Measurements from ENCODE around the gene CHM. TPM values are rescaled to one million over a fixed set of nuclear protein-coding genes. Genes with fewer than 3 reads are reported as not detected.

The CHM gene
- total and polyA plus RNA-seq, 2 donors from 2014 or later: 11.8 to 30.0 TPM

DNA sequence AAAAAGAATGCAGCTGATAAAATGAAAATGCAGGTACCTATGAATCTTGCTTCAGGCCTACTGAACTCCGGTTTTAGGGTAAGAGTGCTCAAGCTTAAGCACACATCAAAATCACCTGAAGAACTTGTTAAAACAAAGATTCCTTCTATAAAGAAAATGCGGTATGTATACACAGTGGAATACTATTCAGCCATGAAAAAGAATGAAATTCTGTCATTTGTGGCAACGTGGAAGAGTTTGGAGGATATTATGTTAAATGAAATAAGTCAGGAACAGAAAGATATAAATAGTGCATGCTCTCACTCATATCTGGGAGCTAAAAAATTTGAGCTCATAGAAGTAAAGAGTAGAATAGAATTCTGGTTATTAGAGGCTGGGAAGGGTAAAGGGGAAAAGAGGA is 14.0 kb upstream of the CHM start:
- FAIRE-seq: no peak
- no peaks in the 10 kb centered on the region for H3K27me3 ChIP-seq (ENCODE audit: control insufficient read depth, insufficient read depth, low read length)
- H3K9ac ChIP-seq (ENCODE audit: low read length in 3 of 3): no peak overlapping the region
- TF ChIP-seq CTCF (IDR thresholded peaks at IDR 0.05; ENCODE audit: borderline replicate concordance, extremely low read depth, insufficient read depth): no peak
- intact Hi-C loops (cut with DNase I): no loop called here
- no peak for DNase-seq
- no peaks in the 10 kb centered on the region for H3K9me3 ChIP-seq (ENCODE audit: control insufficient read depth in 2 of 3, insufficient read depth in 1 of 3, low read length in 3 of 3)
- no peaks in the 10 kb centered on the region for H3K36me3 ChIP-seq (ENCODE audit: control insufficient read depth in 2 of 3, insufficient read depth in 3 of 3, low read length in 3 of 3)
- no peak overlapping the region for H3K27ac ChIP-seq (ENCODE audit: low read depth in 2 of 2, low read length in 2 of 2)
- no peak overlapping the region for H3K4me3 ChIP-seq (ENCODE audit: low read length in 3 of 3)
- H3K4me1 ChIP-seq (ENCODE audit: control insufficient read depth in 2 of 3, insufficient read depth in 2 of 3, low read depth in 1 of 3, low read length in 3 of 3): no peaks in the 10 kb centered on the region

DNA sequence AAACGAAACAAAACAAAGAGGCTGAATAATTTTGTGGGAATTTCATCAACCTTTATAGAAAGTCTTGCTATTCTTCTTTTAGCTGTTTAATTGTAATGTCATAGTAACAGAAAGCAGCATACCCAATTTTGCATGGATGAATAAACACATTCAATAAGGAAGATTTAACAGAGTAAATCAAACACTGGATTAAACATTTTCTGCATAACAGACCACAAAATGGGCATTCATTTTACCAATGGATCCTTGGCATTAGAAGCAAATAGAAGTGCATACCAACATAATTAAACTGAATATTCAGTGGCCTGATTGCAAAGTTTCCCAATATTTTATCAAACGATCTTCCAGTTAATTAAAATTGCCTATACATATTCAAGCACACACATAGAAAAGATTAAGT is 4.4 kb upstream of the CHM start:
- H3K4me3 ChIP-seq (ENCODE audit: low read length in 3 of 3): no peak overlapping the region
- no peaks in the 10 kb centered on the region for H3K9me3 ChIP-seq (ENCODE audit: control insufficient read depth in 2 of 3, insufficient read depth in 1 of 3, low read length in 3 of 3)
- H3K9ac ChIP-seq (ENCODE audit: low read length in 3 of 3): no peak overlapping the region
- intact Hi-C loops (cut with DNase I): no loop called here
- no peaks in the 10 kb centered on the region for H3K27me3 ChIP-seq (ENCODE audit: control insufficient read depth, insufficient read depth, low read length)
- no peak overlapping the region for H3K27ac ChIP-seq (ENCODE audit: low read depth in 2 of 2, low read length in 2 of 2)
- H3K36me3 ChIP-seq (ENCODE audit: control insufficient read depth in 2 of 3, insufficient read depth in 3 of 3, low read length in 3 of 3): no peaks in the 10 kb centered on the region
- no peak for FAIRE-seq
- TF ChIP-seq CTCF (IDR thresholded peaks at IDR 0.05; ENCODE audit: borderline replicate concordance, extremely low read depth, insufficient read depth): no peak
- DNase-seq: no peak
- no peaks in the 10 kb centered on the region for H3K4me1 ChIP-seq (ENCODE audit: control insufficient read depth in 2 of 3, insufficient read depth in 2 of 3, low read depth in 1 of 3, low read length in 3 of 3)

DNA sequence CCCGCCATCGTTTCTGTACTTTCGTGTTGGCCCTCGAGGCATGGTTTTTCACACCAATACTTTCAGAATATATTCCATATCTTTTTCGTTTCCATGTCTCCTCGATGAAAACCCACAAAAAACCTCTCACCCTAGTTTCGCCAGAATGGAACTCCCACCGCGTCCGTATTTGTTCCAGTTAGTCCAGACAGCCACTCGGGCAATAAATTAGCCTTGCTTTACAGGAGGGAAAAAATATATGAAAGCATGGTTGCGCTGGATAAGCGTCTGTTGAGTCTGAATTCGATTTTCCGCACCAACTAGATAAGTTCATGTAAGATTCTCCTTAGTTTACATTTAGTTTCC is 550 bp upstream of the CHM start:
- no peak overlapping the region for H3K27ac ChIP-seq (ENCODE audit: low read depth in 2 of 2, low read length in 2 of 2)
- intact Hi-C loops (cut with DNase I): no loop called here
- peak in 2 of 5 donors; percentile 37 to 54 for DNase-seq

More for the DNA sequence above, 550 bp upstream of the CHM start:
- peak overlapping the region; percentile 39 to 97 (median 94) for H3K9ac ChIP-seq (ENCODE audit: low read length in 3 of 3)
- H3K27me3 ChIP-seq (ENCODE audit: control insufficient read depth, insufficient read depth, low read length): no peaks in the 10 kb centered on the region
- H3K9me3 ChIP-seq (ENCODE audit: control insufficient read depth in 2 of 3, insufficient read depth in 1 of 3, low read length in 3 of 3): no peaks in the 10 kb centered on the region
- no peaks in the 10 kb centered on the region for H3K36me3 ChIP-seq (ENCODE audit: control insufficient read depth in 2 of 3, insufficient read depth in 3 of 3, low read length in 3 of 3)
- no peaks in the 10 kb centered on the region for H3K4me1 ChIP-seq (ENCODE audit: control insufficient read depth in 2 of 3, insufficient read depth in 2 of 3, low read depth in 1 of 3, low read length in 3 of 3)
- no peak for FAIRE-seq
- TF ChIP-seq CTCF (IDR thresholded peaks at IDR 0.05; ENCODE audit: borderline replicate concordance, extremely low read depth, insufficient read depth): no peak
- H3K4me3 ChIP-seq (ENCODE audit: low read length in 3 of 3): peak overlapping the region; percentile 89 to 98 (median 96)

Data from kidney (tissue), 14 donors.